ENCODE data around the gene CLK3.
"Not testable (repeated sequence)": the region's sequence is repeated elsewhere in the genome, so short reads cannot be mapped to it uniquely, and the experiment has no call there.

Gene CLK3

DNA sequence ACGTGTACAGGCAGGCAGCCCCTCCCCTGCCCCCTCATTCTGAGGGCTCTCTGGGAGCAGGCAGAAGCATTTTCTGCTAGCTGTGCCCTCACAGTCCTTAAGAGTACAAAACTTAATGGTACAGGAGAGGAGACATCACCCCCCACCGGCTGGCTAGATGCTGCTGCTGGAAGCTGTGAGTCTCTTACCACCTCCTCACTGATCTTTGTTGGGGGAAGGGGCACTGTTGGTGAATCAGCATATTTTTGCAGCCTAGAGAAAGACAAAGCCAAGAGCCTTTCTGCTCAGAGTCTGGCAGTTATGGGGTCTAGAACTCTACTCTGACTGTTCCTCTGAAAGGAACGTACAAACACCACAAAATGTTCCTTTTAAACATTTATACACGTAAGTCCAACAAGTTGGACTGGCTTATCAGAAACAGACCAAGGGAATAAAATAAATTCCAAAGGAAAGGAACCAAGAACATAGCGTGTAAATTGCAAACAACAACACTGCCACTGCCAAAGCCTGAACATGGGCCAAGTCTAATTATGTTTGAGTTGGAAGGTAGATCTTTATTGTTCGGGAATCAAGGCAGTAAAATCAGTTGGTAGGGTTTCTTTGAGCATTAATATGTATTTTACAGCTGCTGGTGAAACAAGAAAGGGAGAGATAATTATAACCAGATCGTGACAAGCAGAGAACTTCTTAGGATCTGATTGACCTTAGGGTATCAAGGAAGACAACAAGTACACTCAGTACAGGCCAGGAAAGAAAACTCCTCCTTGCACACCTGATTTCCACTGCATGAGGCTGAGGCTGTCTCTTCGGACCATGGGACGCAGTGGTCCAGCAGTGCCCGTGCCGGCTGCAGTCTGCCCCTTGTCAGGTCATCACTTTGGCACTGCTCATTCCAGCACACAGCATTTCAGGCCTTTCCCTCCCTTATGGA is 27.4 kb downstream of the CLK3 start:
- DNase-seq (ENCODE audit: low spot score), result no peak

DNA sequence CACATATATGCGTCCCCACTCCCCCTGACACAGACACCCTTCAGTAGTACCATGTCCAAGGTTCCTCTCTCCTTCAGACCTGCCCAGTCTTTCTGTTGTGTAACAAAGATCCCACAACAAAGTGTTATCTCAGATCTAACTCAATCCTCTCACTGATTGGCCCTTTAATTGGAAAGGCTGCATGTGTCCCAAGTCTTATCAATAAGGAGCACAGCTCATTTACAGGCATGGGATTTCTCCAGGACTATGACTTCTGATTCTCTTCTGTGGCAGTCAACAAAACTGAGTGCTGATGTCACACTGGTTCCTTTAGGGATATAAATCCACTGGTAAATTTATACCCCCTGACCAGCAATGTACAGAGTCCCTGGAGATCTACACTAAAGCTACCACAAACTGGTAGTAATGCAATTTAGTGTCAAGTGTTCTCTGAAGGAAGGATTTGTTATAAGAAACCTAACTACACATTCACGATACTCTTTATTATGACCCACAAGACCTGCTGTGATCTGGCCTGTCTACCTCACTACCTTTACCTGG is 28.1 kb downstream of the CLK3 start:
- DNase-seq (ENCODE audit: low spot score), result no peak

DNA sequence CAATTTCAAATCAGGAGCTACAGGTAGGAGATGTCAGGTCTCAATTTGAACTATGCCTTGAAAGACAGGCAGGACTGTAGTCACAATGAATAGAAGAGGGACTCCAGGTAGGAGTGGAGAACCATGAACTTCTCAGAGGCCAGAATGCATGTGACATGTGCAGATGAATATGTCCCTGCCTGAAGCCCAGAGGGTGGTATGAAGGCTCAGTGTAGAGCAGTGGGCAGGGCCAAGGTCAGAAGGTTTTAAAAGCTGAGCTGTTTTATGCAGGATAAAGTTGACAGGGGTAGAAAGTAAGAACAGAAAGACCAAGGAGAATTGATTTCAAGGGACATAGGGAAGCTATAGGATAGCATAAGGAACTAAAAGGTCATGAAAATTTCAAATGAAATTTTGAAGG is 30.8 kb downstream of the CLK3 start:
- no peak for DNase-seq (ENCODE audit: low spot score)

DNA sequence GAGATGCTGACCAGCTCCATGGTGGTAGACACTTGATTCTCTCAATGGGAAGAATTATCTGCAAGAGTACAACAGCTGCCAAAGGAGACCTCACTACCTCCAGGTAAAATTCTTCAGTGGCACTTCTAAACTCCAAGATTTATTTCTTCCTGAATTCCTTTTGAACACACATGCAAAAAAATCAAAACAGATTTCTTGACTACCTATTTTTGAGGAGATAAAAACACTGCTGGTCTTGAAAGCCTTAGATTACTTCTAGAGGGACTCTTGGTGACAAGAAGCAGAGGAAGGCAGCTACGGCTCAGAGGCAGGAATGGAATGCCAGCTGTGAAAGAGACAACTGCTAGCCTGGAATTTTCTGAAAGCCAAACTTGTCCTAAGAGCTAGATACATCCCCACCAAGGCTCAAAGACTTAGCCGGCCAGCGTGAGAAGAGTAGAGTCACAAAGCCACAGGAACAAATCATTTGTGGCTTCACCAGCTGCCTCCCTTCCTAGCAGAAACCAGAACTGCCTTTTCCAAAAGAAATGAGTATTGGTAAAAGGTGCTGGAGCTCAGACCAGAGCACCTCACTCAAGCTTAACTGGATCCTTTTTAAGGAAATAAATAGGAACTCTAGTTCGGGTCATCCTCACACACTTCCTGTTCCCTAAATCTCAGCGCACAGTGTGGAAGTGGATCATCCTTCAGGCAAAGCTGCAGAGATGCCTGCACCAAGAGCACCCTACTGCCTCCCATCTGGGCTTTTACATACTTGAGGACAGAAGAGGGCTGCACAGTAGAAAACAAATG is 32.6 kb downstream of the CLK3 start:
- DNase-seq (ENCODE audit: low spot score), result no peak

DNA sequence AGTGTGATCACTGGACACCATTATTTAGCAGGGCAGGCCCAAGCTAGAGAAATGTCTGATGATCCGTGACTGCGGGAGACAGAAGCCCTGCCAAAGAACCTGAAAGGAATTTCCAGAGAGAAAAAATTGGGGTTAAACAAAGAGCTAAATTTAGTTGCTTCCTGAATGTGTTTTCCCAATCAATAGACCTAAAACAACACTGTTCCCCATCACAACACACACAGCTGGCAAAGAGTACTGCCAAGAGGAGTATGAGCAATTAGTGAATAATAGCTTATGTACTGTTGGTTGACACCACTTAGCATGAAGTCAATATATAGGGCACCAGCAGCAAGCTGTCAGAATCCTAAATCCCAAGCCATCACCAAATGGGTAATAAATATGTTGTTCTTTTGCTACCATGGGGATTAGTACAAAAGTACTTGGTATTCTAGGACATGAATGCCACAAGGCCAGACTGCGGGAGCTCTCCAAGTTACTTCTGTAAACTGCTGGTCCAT is 35.7 kb downstream of the CLK3 start:
- no peak for DNase-seq (ENCODE audit: low spot score)

DNA sequence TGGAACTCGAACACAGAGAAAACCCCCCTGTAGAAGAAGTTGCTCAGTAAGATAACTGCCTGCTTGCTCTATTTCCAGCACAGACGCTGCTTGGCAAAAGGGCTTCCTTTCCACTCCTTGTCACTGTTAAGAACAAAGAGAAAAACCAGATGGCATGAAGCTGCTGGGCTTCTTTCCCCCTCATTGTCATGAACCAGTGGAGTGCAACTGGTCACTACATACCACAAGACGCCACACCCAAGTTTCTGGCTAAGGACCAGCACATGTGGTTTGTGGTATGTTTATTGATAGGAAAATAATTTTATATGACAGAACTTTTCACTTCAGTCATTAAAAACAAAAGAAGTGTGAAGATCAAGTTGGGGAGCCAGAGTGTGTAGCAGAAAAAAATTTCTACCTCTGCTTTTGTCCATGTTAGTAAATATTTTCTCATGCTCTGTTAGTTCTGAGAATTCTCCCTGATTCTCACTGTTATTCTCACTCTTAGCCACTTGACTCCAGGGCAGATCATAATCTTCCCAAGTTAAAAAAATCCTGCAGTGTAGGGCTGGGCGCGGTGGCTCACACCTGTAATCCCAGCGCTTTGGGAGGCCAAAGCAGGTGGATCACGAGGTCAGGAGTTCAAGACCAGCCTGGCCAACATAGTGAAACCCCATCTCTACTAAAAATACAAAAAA is 37.9 kb downstream of the CLK3 start:
- no peak for DNase-seq (ENCODE audit: low spot score)

DNA sequence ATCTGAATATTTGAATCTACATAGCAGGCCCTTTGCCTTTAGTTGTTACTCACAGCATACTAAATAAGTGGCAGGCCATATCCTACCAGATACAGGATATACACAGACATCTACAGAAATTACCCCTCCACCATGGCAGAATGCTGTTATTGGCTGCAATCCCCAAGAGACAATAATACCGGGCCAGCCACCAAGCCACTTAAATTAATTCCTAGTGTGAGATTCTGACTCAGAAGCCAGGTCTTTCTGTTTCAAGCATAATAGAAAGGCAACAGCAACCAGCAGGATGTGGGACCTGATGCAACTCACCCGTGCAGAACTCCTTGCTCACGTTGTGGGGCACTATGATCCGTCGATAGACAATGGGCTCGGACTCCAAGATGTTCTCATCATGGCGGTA is 39.8 kb downstream of the CLK3 start:
- no peak for DNase-seq (ENCODE audit: low spot score)

DNA sequence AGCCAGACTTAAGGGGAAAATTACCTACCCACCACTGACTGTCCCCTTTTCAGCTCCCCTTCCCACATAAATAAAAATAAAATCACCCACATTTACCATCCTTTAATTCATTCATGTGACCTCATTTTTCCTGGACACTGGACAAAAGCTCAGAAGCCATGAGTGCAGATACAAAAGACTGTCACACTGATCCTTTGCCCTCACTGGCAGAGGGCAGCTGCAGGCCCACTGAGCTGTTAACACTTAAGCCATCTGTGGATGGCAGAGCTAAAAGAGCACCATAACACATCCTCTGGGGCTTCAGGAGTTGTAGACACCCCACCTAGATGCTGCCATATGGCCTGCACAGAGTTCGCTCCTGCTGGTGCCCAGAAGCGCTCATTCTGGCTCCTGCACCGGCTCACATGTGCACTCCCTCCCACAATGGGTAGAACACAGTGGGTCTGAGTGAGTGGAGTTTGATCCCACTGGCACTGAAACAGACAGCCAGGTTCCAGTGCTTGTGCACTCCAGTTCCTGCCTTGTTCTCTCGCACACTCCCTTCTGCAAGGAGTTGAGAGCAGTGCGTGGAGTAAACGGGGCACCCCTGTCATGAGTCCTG is 41.4 kb downstream of the CLK3 start:
- no peak for DNase-seq (ENCODE audit: low spot score)

DNA sequence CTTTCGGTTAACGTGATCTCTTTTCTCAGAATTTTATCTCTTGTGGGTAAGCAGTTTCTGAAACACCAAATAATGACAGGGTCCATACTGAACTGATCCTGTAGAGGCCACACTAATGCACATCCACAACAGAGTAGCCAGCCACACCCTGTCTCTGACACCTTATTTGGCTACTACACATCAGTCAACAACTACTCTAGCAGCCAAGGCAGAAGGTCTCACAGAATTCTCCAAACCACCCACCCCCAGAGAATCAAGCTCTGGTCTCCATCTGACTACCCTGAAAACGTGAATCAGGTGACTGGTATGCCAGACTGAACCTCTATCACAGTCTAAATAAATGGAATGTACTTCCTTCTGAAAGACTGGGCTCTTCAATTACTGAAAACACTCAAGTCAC is 42.2 kb downstream of the CLK3 start:
- no peak for DNase-seq (ENCODE audit: low spot score)

DNA sequence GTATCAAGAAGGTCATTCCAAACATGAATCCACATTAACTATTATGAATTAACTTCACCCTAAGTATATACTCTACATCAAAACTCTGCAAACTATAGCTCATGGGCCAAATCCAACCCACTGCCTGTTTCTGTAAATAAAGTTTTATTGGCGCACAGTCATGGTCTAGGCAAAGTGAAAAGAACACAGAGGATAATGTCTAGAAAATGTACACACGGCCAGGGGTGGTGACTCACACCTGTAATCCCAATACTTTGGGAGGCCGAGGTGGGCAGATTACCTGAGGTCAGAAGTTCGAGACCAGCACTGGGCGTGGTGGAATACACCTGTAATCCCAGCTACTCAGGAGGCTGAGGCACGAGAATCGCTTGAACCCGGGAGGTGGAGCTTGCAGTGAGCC is 45.6 kb downstream of the CLK3 start:
- DNase-seq (ENCODE audit: low spot score), result not testable (repeated sequence)

DNA sequence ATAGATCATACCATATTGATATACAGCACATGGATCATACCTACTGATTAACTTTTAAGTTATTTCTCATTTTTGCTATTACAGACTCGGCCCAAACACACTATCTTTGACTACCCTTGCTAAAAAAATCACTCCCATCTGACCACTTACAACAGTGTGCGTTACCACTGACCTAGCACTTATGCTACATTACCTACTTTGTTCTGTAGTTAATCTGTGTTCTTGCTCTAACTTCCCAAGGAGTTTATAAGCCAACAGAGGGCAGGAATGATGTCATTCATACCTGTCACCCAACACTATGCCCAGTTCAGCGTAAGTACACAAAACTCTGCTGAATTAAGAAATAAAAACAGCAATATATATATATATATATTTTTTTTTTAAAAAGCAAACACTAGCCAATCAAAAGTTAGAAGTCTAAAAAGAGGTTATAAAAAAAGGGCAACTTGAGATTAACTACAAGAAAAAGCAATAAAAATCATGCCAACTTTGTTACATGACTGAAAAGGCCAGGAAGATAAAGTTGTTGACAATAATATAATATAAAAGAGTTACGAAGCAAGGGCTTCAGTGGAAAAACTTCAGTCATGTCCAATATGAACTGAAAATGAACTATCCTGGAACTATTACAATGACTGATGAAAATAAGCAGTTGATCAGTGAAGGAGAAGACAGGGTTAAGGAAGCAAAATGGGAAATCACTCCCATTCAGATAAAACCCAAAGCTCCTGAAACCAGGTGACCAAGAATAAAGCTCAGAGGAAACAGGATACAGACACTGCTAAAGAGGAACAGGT is 46.6 kb downstream of the CLK3 start:
- no peak for DNase-seq (ENCODE audit: low spot score)

DNA sequence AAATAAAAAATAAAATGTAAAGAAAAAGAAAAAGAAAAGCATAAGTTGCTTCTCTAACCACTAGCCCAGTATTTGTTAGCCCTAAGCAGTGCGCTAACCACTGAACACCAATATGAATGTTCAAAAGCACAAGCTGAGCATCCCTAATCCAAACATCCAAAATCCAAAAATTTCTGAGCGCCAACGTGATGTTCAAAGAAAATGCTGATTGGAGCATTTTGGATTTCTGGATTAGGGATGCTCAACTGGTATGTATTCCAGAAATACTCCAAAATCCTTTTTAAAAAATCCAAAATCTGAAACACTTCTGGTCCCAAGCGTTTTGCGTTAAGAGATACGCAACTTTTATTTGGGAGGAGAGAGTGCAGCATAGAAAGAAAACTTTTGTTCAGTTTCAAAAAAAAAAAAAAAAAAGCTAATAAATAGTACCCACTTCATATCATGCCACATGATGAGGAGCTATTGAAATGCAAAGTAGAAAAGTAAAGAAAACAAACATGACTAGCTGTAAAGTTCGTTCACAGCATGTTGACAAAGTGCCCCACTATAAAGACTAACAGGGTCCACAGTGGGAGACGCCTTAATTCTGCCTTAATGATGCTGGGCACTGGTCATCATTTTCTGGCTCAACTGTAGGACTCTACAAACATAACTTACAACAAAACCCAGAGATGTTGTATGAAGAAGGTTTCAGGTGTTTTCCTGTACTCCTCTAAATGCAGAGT is 47.8 kb downstream of the CLK3 start:
- no peak for DNase-seq (ENCODE audit: low spot score)

DNA sequence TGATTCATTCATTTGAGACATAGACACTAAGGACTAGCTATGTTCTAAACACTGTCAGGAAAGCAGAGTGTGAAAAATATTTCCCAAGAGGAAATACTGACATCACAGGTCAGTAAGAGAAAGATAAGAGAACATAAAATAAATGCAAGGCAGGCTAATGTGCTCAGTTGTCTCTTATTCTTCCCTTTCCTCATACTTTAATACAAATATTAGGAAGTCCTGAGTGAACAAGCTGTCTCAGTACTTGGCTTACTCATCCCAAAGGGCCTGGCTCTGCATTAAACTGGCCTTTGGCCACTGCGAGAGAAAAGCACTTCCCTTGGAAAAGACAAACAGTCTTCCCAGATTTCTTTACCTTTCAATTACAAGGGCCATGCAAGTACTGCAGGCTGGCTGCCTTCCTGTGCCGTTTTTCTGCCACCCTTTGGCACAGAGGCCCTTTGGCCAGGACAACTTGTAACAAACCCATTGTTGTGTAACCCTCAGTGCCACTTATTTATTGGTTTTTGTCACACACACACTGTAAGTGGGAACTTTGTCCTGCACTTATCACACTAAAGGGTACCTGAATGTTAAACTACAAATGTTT is 48.5 kb downstream of the CLK3 start:
- DNase-seq (ENCODE audit: low spot score), result no peak

DNA sequence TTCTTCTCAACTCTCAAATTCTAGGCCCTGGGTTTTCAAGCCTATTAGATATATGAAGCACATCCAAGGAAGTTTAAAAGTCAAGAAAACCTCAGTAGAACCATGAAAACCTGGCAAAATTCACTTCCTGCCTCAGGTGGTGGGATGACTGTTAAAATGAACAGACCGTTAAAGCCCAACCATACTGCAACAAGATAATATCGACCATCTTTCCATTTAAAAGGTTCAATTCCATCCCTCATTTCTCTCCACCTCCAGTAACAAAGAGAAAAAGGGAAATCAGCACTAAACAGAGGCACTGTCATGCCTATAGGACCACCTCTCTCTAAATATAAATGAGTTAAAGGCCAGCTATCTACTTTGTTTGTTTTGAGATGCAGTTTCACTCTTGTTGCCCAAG is 49.0 kb downstream of the CLK3 start:
- DNase-seq (ENCODE audit: low spot score), result no peak

DNA sequence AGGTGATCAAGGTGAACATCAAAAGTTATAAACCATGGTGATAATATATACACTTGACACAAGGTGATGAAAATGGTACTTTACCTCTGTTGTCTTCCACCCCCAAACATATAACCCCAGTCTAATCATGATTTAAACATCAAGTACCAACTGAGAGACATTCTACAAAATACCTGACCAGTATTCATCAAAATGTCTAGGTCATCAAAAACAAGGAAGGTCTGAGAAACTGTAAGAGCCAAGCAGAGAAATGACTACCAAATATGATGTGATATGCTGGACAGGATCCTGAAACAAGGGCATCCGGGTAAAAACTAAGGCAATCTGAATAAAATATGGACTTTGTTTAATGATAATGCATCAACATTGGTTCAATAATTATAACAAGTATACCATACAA is 52.3 kb downstream of the CLK3 start:
- no peak for DNase-seq (ENCODE audit: low spot score)

DNA sequence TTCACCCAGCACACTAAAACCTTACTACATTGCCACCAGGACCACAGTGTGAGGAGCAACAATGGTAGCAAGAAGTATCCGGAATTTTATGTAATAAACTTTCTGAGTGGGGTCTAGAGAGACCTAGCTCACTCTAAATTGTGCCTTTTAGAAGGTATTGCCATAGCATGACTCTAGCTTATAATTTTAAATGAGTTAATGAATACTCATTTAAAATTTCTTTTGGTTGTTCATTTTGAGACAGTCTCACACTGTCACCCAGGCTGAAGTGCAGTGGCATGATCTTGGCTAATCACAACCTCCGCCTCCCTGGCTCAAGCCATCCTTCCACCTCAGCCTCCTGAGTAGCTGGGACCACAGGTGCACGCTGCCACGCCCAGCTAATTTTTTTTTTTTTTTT is 54.0 kb downstream of the CLK3 start:
- DNase-seq (ENCODE audit: low spot score), result no peak

DNA sequence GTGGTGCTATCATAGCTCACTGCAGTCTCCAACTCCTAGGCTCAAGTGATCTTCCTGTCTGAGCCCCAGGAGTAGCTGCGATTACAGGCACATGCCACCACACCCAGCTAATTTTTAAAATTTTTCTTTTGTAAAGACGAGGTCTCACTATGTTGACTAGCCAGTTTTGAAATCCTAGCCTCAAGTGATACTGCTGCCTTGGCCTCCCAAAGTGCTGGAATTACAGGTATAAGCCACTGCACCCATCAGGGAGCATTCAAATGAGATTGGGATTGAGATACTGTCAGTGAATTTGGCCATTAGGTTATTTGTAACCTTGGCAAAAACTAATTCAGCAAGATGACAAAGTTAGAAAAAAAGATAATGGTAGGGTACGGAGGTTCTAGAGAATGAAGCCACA is 58.5 kb downstream of the CLK3 start:
- no peak for DNase-seq (ENCODE audit: low spot score)

DNA sequence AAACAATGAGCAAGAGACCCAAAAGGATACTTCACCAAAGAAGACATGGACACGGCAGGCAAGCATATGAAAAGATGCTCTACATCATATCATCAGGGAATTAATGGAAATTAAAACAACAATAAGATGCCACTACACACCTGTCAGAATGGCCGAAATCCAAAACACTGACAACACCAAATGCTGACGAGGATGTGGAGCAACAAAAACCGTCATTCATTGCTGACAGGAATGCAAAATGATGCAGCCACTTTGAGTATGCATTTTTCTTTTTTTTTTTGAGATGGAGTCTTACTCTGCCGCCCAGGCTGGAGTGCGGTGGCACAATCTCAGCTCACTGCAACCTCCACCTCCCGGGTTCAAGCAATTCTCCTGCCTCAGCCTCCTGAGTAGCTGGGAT is 61.2 kb downstream of the CLK3 start:
- DNase-seq (ENCODE audit: low spot score), result no peak

Data from germinal center (tissue), 1 donor.